GM12878 (cell line): Measurements from ENCODE around the gene SORBS1. TPM values are rescaled to one million over a fixed set of nuclear protein-coding genes. Genes with fewer than 3 reads are reported as not detected.

Source experiments
- ATAC-seq: fragments of 200-7000 bp; cut with Tn5 transposase; 3 replicates; pipeline ENCODE4 v1.9.1; 2020; ENCODE audit warnings: mild to moderate bottlenecking, moderate library complexity
- BruUV-seq: library from RNA; stranded (reverse); fragments of 400-500 nt; replicated peaks from 2 replicates; lab custom pipeline; 2021; lab: Mats Ljungman, UMichigan
- CTCF ChIA-PET: fragments of 300-600 bp; sonication (Branson Sonifier 250); formaldehyde crosslinking; extraction: SDS; loops from one replicate; lab custom pipeline; 2021; ENCODE audit warnings: inconsistent platforms; lab: Yijun Ruan, JAX
- POLR2A ChIA-PET: fragments of 350-600 bp; formaldehyde crosslinking; extraction: SDS; loops from one replicate; lab custom pipeline; 2021; ENCODE audit warnings: inconsistent platforms; lab: Charles Lee
- RAD21 ChIA-PET: fragments of 300-600 bp; sonication (Branson Sonifier 250); formaldehyde crosslinking; loops from one replicate; lab custom pipeline; 2023; ENCODE audit warnings: antibody characterized with exemption; ENCODE audit not compliant: unreplicated experiment; lab: Charles Lee
- SMC1A ChIA-PET: fragments of 300-600 bp; sonication (Branson Sonifier 250); formaldehyde crosslinking; loops from one replicate; lab custom pipeline; 2023; ENCODE audit not compliant: unreplicated experiment, uncharacterized antibody; lab: Charles Lee
- DNase-seq: peaks from one replicate; pipeline ENCODE4 v3.0.0-alpha.2; 2011; ENCODE audit warnings: low read depth, low spot score
- FAIRE-seq: peaks from 3 replicates; lab custom pipeline; 2011; peaks lifted over from hg19 to GRCh38; lab: Jason Lieb, UNC
- H2AFZ ChIP-seq: 2 replicates; pipeline ENCODE4 v1.6.0; 2011; ENCODE audit warnings: low read depth, low read length, control low read depth; ENCODE audit not compliant: control insufficient read depth
- H3K27ac ChIP-seq: 2 replicates; pipeline ENCODE4 v1.5.1; 2011; ENCODE audit warnings: control low read depth; ENCODE audit not compliant: control insufficient read depth, insufficient read depth
- H3K27me3 ChIP-seq, 2 experiments: replicated peaks in 1 of 2; 2 replicates each; pipeline versions ENCODE4 v1.6.0 to v1.6.1; 2011; ENCODE audit warnings: low read length in 1 of 2; ENCODE audit not compliant: control insufficient read depth in 2 of 2, insufficient read depth in 2 of 2
- H3K36me3 ChIP-seq, 2 experiments: 2 replicates each; pipeline ENCODE4 v1.5.1; 2011; ENCODE audit warnings: low read length in 1 of 2; ENCODE audit not compliant: control insufficient read depth in 2 of 2, insufficient read depth in 2 of 2
- H3K4me1 ChIP-seq: 2 replicates; pipeline ENCODE4 v1.6.1; 2011; ENCODE audit warnings: mild to moderate bottlenecking, low read length, moderate library complexity, mixed read lengths; ENCODE audit not compliant: control insufficient read depth, insufficient read depth
- H3K4me2 ChIP-seq: 2 replicates; pipeline ENCODE4 v1.6.0; 2011; ENCODE audit warnings: control low read depth; ENCODE audit not compliant: control insufficient read depth, insufficient read depth
- H3K4me3 ChIP-seq: fragments of 200-600 bp; sonication (generic); 2 replicates; pipeline ENCODE4 v1.5.1; 2016
- H3K79me2 ChIP-seq: 2 replicates; pipeline ENCODE4 v1.6.0; 2011; ENCODE audit warnings: low read length; ENCODE audit not compliant: control insufficient read depth, insufficient read depth
- H3K9ac ChIP-seq: 2 replicates; pipeline ENCODE4 v1.8.0; 2011; ENCODE audit warnings: low read length, control low read depth, mixed read lengths; ENCODE audit not compliant: control insufficient read depth, insufficient read depth
- H3K9me3 ChIP-seq: replicated peaks from 3 replicates; pipeline ENCODE4 v1.5.1; 2011; ENCODE audit warnings: mild to moderate bottlenecking, low read length; ENCODE audit not compliant: control insufficient read depth, insufficient read depth
- H4K20me1 ChIP-seq: 2 replicates; pipeline ENCODE4 v1.6.0; 2011; ENCODE audit not compliant: control insufficient read depth, insufficient read depth
- BCL3 ChIP-seq: IDR thresholded peaks from 2 replicates; pipeline ENCODE4 v1.6.1; 2011; ENCODE audit warnings: borderline replicate concordance, low read depth, mild to moderate bottlenecking, moderate library complexity, low read length; ENCODE audit not compliant: insufficient read depth, poor library complexity, severe bottlenecking
- EED ChIP-seq: sonication (generic); IDR thresholded peaks from 2 replicates; pipeline ENCODE4 v1.6.1; 2016; ENCODE audit warnings: antibody characterized with exemption, low read depth
- ELK1 ChIP-seq: IDR thresholded peaks from 2 replicates; pipeline ENCODE4 v1.6.1; 2012; ENCODE audit warnings: low read depth, low read length, improper control_type of control experiment
- HSF1 ChIP-seq: fragments of 150-350 bp; IDR thresholded peaks from 2 replicates; pipeline ENCODE4 v1.6.1; 2014; ENCODE audit warnings: mild to moderate bottlenecking, low read depth, low read length
- IRF3 ChIP-seq: fragments of 450-650 bp; IDR thresholded peaks from 2 replicates; pipeline ENCODE4 v1.6.1; 2014; ENCODE audit warnings: mild to moderate bottlenecking
- MEF2A ChIP-seq: IDR thresholded peaks from 2 replicates; pipeline ENCODE4 v1.6.1; 2011; ENCODE audit warnings: low read depth, mild to moderate bottlenecking, low read length, moderate library complexity; ENCODE audit not compliant: insufficient read depth
- MTA3 ChIP-seq: IDR thresholded peaks from 2 replicates; pipeline ENCODE4 v1.6.1; 2012; ENCODE audit warnings: low read length, inconsistent platforms, borderline replicate concordance
- NFXL1 ChIP-seq: fragments of 450-650 bp; IDR thresholded peaks from 2 replicates; pipeline ENCODE4 v1.6.1; 2017; ENCODE audit warnings: antibody characterized with exemption, mild to moderate bottlenecking, borderline replicate concordance
- NR2C2 ChIP-seq: IDR thresholded peaks from 2 replicates; pipeline ENCODE4 v1.6.1; 2011; ENCODE audit warnings: borderline replicate concordance, low read depth; ENCODE audit not compliant: control insufficient read depth, insufficient read length
- SMAD5 ChIP-seq: IDR thresholded peaks from 2 replicates; pipeline ENCODE4 v1.6.1; 2016; ENCODE audit warnings: antibody characterized with exemption, low read depth
- TAF1 ChIP-seq: IDR thresholded peaks from 2 replicates; pipeline ENCODE4 v1.6.1; 2011; ENCODE audit warnings: mild to moderate bottlenecking, low read depth, low read length, borderline replicate concordance
- ZBTB11 ChIP-seq: fragments of 450-650 bp; formaldehyde crosslinking; IDR thresholded peaks from 2 replicates; pipeline ENCODE4 v1.5.0; 2022; ENCODE audit warnings: mild to moderate bottlenecking, missing genetic modification characterization
- ZNF384 ChIP-seq: IDR thresholded peaks from 2 replicates; pipeline ENCODE4 v1.6.1; 2012; ENCODE audit warnings: low read depth, mild to moderate bottlenecking, low read length, improper control_type of control experiment, borderline replicate concordance
- WGBS: methylation state at CpG from one replicate; pipeline ENCODE4 v1.1.6; 2016; ENCODE audit warnings: low lambda C conversion rate; ENCODE audit not compliant: insufficient replicate concordance, insufficient coverage; ENCODE audit errors: missing lambda C conversion rate; 5-methylcytosine and 5-hydroxymethylcytosine counted together
- in situ Hi-C: fragments of 300-500 bp; cut with MboI; formaldehyde crosslinking; loops from 9 replicates; pipeline ENCODE4 v1.14.3; 2018; ENCODE audit warnings: mixed read lengths
- intact Hi-C: fragments of 100-400 bp; cut with micrococcal nuclease; formaldehyde crosslinking; loops from one replicate; pipeline ENCODE4 v1.14.2; 2022; ENCODE audit not compliant: unreplicated experiment
- polyA plus RNA-seq, 11 experiments: library from polyadenylated mRNA; depleted of rRNA in 4 of 11; unstranded in 6 of 11; stranded (reverse) in 5 of 11; fragments of >200 nt; fragmentation: Nextera tagmentation in 4 of 11; fragmentation: Illumina TruSeq in 1 of 11; extraction: Ambion mirVana in 4 of 11; extraction: Trizol in 1 of 11; gene quantifications; 1 replicate in 1 of 11; 2 replicates in 10 of 11; pipeline versions ENCODE4 v1.2.1 to v1.2.3, GENCODE V29; 2011 to 2016; ENCODE audit warnings: inconsistent platforms in 2 of 11, missing spikeins in 2 of 11, low read depth in 1 of 11
- total RNA-seq, 4 experiments: library from RNA; depleted of rRNA in 3 of 4; stranded (reverse); fragments of >200 nt in 3 of 4; fragmentation: Illumina TruSeq in 1 of 4; extraction: Trizol in 1 of 4; gene quantifications; 2 replicates each; pipeline versions ENCODE4 v1.2.1 to v1.2.3, GENCODE V29; 2013 to 2021

SORBS1 gene
- total and polyA plus RNA-seq, 10 of the 15 experiments (the other 5 are each of a cell fraction or from before 2014, with no cell fraction given), result 0.13 to 0.75 (median 0.39) TPM

- TF ChIP-seq BCL3 (no peak), ELK1 (no peak)
- TF ChIP-seq, all 136 proteins: peak for 0
Measured at GRCh38 chr10:95428701-95429100, 132.5 kb downstream of the SORBS1 start (continued).

GRCh38 chr10:95426482-95426881 is 134.7 kb downstream of the SORBS1 start:
- POLR2A ChIA-PET, result interaction anchor here (0.6 kb wide), 2 partner anchors 9 to 334 kb away, joined by 3 to 4 read pairs; no protein-coding TSS in a partner anchor
- H3K4me1 ChIP-seq, result peaks cover 8% of the 10 kb centered on the region
- CTCF ChIA-PET, result interaction anchor here (0.6 to 4.1 kb wide), 11 partner anchors 13 to 293 kb away, joined by 3 to 26 read pairs (median 4); partner anchors contain the start of gene TCTN3
- H3K9me3 ChIP-seq, result no peaks in the 10 kb centered on the region
- no peaks in the 10 kb centered on the region; a peak in 1 of 4 replicates for H3K27me3 ChIP-seq
- no peak overlapping the region for H3K27ac ChIP-seq
- H3K9ac ChIP-seq, result no peak overlapping the region
- 46% methylated on average over 5 of the region's 5 CpGs for WGBS
- no peak overlapping the region for H3K4me3 ChIP-seq
- no peaks in the 10 kb centered on the region for H3K79me2 ChIP-seq
- in situ Hi-C loops (loop anchor here (5.0 kb wide), 1 partner anchor 176 kb away; no protein-coding TSS in a partner anchor), intact Hi-C loops (no loop called here)
- DNase-seq, result no peak
- BruUV-seq, result no TSS peak
- H3K36me3 ChIP-seq, result no peaks in the 10 kb centered on the region
- no peak overlapping the region for H2AFZ ChIP-seq
- H3K4me2 ChIP-seq, result no peak overlapping the region
- FAIRE-seq, result no peak
- ATAC-seq, result 0 out of 3 replicates have a peak, but pooled peaks have one; percentile 17
- RAD21 ChIA-PET, result interaction anchor here (1.6 to 4.2 kb wide), 4 partner anchors 19 to 178 kb away, joined by 3 to 29 read pairs (median 5); no protein-coding TSS in a partner anchor
- H4K20me1 ChIP-seq, result no peaks in the 10 kb centered on the region
- SMC1A ChIA-PET, result interaction anchor here (0.6 to 2.5 kb wide), 9 partner anchors 15 to 1072 kb away, joined by 3 to 22 read pairs (median 4); no protein-coding TSS in a partner anchor
- TF ChIP-seq NFXL1, result no peak
- TF ChIP-seq SMAD5, result no peak
- no peak for TF ChIP-seq TAF1
- no peak for TF ChIP-seq MTA3
- no peak for TF ChIP-seq HSF1
- no peak for TF ChIP-seq EED
- TF ChIP-seq ZNF384, result no peak
- TF ChIP-seq ZBTB11 (CRISPR knock-in tag), result no peak
- TF ChIP-seq IRF3, result no peak
- TF ChIP-seq NR2C2, result no peak
- TF ChIP-seq MEF2A, result no peak
